ENCODE data around the gene FBLIM1.

DNA sequence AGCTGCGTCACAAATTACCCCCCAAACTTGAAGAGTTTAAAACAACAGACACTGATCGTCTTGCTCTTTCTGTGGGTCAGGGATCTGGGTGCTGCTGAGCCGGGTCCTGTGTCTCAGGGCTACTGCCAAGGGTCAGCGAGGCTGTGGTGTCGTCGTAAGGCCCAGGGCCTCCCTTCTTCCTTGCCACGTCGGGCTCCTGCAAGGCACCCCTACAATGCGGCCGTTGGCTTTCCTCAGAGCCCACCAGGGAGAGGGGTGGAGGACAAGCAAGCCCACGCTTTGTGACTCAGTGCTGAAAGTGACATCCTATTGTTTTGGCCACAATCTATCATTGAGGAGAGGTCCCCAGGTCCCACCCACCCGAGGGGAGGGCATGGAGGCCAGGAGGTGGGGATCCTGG, 7.7 kb upstream of the FBLIM1 start:
- TF ChIP-seq POLR2A (IDR thresholded peaks at IDR 0.05) (no peak), EP300 (IDR thresholded peaks at IDR 0.05; ENCODE audit: low read depth) (no peak), POLR2AphosphoS5 (IDR thresholded peaks at IDR 0.05) (no peak)
- TF ChIP-seq, protein P1, sequence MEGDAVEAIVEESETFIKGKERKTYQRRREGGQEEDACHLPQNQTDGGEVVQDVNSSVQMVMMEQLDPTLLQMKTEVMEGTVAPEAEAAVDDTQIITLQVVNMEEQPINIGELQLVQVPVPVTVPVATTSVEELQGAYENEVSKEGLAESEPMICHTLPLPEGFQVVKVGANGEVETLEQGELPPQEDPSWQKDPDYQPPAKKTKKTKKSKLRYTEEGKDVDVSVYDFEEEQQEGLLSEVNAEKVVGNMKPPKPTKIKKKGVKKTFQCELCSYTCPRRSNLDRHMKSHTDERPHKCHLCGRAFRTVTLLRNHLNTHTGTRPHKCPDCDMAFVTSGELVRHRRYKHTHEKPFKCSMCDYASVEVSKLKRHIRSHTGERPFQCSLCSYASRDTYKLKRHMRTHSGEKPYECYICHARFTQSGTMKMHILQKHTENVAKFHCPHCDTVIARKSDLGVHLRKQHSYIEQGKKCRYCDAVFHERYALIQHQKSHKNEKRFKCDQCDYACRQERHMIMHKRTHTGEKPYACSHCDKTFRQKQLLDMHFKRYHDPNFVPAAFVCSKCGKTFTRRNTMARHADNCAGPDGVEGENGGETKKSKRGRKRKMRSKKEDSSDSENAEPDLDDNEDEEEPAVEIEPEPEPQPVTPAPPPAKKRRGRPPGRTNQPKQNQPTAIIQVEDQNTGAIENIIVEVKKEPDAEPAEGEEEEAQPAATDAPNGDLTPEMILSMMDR (IDR thresholded peaks at IDR 0.05), result no peak
